PC-3 (cell line): Measurements from ENCODE around the gene POU2F1. TPM values are rescaled to one million over a fixed set of nuclear protein-coding genes. Genes with fewer than 3 reads are reported as not detected.

ENCODE experiments used
- ATAC-seq: fragments of 200-7000 bp; cut with Tn5 transposase; 2 replicates; pipeline ENCODE4 v1.9.1; 2020; ENCODE audit warnings: mild to moderate bottlenecking, moderate library complexity
- BruUV-seq: library from RNA; stranded (reverse); fragments of 400-500 nt; replicated peaks from 2 replicates; lab custom pipeline; 2021; lab: Mats Ljungman, UMichigan
- CTCF ChIA-PET: fragments of 300-600 bp; sonication (Branson Sonifier 250); formaldehyde crosslinking; loops from one replicate; lab custom pipeline; 2022; ENCODE audit warnings: antibody characterized with exemption; lab: Charles Lee
- POLR2A ChIA-PET: fragments of 300-600 bp; sonication (Branson Sonifier 250); formaldehyde crosslinking; loops from one replicate; lab custom pipeline; 2022; ENCODE audit warnings: antibody characterized with exemption; ENCODE audit not compliant: unreplicated experiment; lab: Charles Lee
- DNase-seq: peaks from one replicate; pipeline ENCODE4 v3.0.0-alpha.2; 2015
- H2AFZ ChIP-seq: fragments of 300-600 bp; sonication (generic); 2 replicates; pipeline ENCODE4 v1.6.0; 2016; ENCODE audit warnings: antibody characterized with exemption, low read length
- H3F3A ChIP-seq: fragments of 300-600 bp; sonication (generic); one replicate; pipeline ENCODE4 v1.6.0; 2017; ENCODE audit warnings: antibody characterized with exemption, low read length, control low read depth, mild to moderate bottlenecking; ENCODE audit not compliant: unreplicated experiment
- H3K27ac ChIP-seq: fragments of 300-600 bp; sonication (generic); 2 replicates; pipeline ENCODE4 v1.5.1; 2016; ENCODE audit warnings: mild to moderate bottlenecking, low read length
- H3K27me3 ChIP-seq: fragments of 300-600 bp; sonication (generic); 2 replicates; pipeline ENCODE4 v1.6.1; 2016; ENCODE audit warnings: low read length, mixed read lengths
- H3K36me3 ChIP-seq: fragments of 300-600 bp; sonication (generic); 2 replicates; pipeline ENCODE4 v1.6.1; 2016; ENCODE audit warnings: low read depth, mixed run types, low read length, mixed read lengths
- H3K4me1 ChIP-seq: fragments of 300-600 bp; sonication (generic); 2 replicates; pipeline ENCODE4 v1.5.1; 2016; ENCODE audit warnings: low read length; ENCODE audit not compliant: insufficient read depth
- H3K4me2 ChIP-seq: fragments of 300-600 bp; sonication (generic); 2 replicates; pipeline ENCODE4 v1.6.0; 2016; ENCODE audit warnings: low read length
- H3K4me3 ChIP-seq: fragments of 300-600 bp; sonication (generic); 2 replicates; pipeline ENCODE4 v1.5.1; 2016; ENCODE audit warnings: mild to moderate bottlenecking, low read length, mixed read lengths
- H3K79me2 ChIP-seq: fragments of 300-600 bp; sonication (generic); 2 replicates; pipeline ENCODE4 v1.6.1; 2017; ENCODE audit warnings: low read length, mixed read lengths
- H3K9ac ChIP-seq: fragments of 300-600 bp; sonication (generic); 2 replicates; pipeline ENCODE4 v1.6.0; 2016; ENCODE audit warnings: mild to moderate bottlenecking, low read length
- H3K9me2 ChIP-seq: fragments of 300-600 bp; sonication (generic); replicated peaks from 2 replicates; pipeline ENCODE4 v1.6.1; 2016; ENCODE audit warnings: mixed run types, low read length, mixed read lengths
- H3K9me3 ChIP-seq: fragments of 300-600 bp; sonication (generic); 2 replicates; pipeline ENCODE4 v1.6.1; 2016; ENCODE audit warnings: low read length, mixed read lengths
- H4K20me1 ChIP-seq: fragments of 300-600 bp; sonication (generic); 2 replicates; pipeline ENCODE4 v1.6.1; 2016; ENCODE audit warnings: low read length, mixed read lengths
- EZH2 ChIP-seq: fragments of 300-600 bp; sonication (generic); IDR thresholded peaks from one replicate; pipeline ENCODE4 v1.6.1; 2017; ENCODE audit warnings: antibody characterized with exemption, mild to moderate bottlenecking, low read length; ENCODE audit not compliant: unreplicated experiment
- EZH2phosphoT487 ChIP-seq: fragments of 300-600 bp; sonication (generic); IDR thresholded peaks from 2 replicates; pipeline ENCODE4 v1.6.1; 2018; ENCODE audit warnings: mild to moderate bottlenecking, antibody characterized with exemption, low read length, borderline replicate concordance
- intact Hi-C: fragments of 100-400 bp; cut with micrococcal nuclease; formaldehyde crosslinking; loops from 2 replicates; pipeline ENCODE4 v1.9.0; 2023
- total RNA-seq: library from RNA; depleted of rRNA; stranded (reverse); fragments of >200 nt; gene quantifications from 2 replicates; pipeline ENCODE4 v1.2.3, GENCODE V29; 2014
- TF ChIP-seq, protein P1 (sequence below): fragments of 300-600 bp; sonication (generic); conservative IDR thresholded peaks from 2 replicates; pipeline ENCODE4 v1.5.1; 2017; ENCODE audit warnings: antibody characterized with exemption, low read depth, mild to moderate bottlenecking, low read length

POU2F1 gene
- total RNA-seq, 1 experiment from 2014 or later: 8.7 TPM

DNA sequence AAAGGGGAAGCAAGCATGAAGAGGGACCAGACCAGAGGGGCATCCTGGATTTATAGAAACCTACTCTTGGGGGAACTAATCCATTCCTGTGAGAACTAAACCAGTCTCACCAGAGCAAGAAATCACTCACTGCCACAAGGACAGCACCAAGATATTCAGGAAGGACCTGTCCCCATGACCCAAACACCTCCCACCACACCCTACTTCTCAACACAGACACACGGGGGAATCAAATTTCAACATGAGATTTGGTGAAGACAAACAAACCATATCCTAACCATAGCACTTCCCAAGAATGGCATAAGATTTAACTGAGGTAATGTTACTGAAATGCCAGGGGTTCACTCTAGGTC is 12.1 kb upstream of the POU2F1 start:
- TF ChIP-seq EZH2 (no peak), EZH2phosphoT487 (no peak)
- TF ChIP-seq, protein P1, sequence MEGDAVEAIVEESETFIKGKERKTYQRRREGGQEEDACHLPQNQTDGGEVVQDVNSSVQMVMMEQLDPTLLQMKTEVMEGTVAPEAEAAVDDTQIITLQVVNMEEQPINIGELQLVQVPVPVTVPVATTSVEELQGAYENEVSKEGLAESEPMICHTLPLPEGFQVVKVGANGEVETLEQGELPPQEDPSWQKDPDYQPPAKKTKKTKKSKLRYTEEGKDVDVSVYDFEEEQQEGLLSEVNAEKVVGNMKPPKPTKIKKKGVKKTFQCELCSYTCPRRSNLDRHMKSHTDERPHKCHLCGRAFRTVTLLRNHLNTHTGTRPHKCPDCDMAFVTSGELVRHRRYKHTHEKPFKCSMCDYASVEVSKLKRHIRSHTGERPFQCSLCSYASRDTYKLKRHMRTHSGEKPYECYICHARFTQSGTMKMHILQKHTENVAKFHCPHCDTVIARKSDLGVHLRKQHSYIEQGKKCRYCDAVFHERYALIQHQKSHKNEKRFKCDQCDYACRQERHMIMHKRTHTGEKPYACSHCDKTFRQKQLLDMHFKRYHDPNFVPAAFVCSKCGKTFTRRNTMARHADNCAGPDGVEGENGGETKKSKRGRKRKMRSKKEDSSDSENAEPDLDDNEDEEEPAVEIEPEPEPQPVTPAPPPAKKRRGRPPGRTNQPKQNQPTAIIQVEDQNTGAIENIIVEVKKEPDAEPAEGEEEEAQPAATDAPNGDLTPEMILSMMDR: no peak
- intact Hi-C loops: no loop called here

DNA sequence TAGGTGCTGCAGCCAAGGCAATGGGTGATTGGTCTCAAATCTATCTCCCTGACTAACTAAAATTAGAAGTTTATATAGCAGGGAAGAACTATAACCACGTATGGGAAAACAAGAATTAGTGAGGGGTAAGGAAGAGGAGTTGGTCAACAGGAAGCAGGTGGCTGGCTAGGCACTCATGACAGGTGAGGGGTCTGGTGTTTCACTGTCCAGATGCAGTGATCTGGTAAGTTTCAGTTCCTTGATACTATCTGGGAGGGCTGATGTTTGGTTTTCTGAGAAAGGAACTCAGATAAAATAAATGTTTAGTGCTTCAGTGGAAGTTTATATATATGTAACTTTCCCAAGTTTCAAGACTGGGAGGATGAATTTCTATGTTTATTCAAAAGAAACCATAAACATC is 11.6 kb upstream of the POU2F1 start:
- intact Hi-C loops: no loop called here
- Histone ChIP-seq H3K79me2 (no peaks in the 10 kb centered on the region), H3K27ac (no peak overlapping the region), H3K27me3 (no peaks in the 10 kb centered on the region), H2AFZ (no peak overlapping the region), H3K9ac (no peak overlapping the region), H3K4me2 (no peak overlapping the region), H3K4me1 (peaks cover 18% of the 10 kb centered on the region), H4K20me1 (no peaks in the 10 kb centered on the region), H3K36me3 (peaks cover 3% of the 10 kb centered on the region; the same call in 1 of the 2 replicates), H3K4me3 (no peak overlapping the region), H3K9me3 (peaks cover 12% of the 10 kb centered on the region), H3K9me2 (no peaks in the 10 kb centered on the region), H3F3A (no peaks in the 10 kb centered on the region)
- POLR2A ChIA-PET: no interaction called here
- DNase-seq (no peak), ATAC-seq (no peak)
- no TSS peak for BruUV-seq
- CTCF ChIA-PET: no interaction called here
- TF ChIP-seq, protein P1: no peak
- TF ChIP-seq EZH2phosphoT487 (no peak), EZH2 (no peak)

More for the DNA sequence above, 12.1 kb upstream of the POU2F1 start:
- H3K9me2 ChIP-seq: no peaks in the 10 kb centered on the region
- H3K36me3 ChIP-seq: peaks cover 3% of the 10 kb centered on the region; the same call in 1 of the 2 replicates
- no peak overlapping the region for H3K4me2 ChIP-seq
- no peaks in the 10 kb centered on the region for H4K20me1 ChIP-seq
- no peak overlapping the region for H2AFZ ChIP-seq
- no peaks in the 10 kb centered on the region for H3K27me3 ChIP-seq
- no peak overlapping the region for H3K9ac ChIP-seq
- ChIA-PET CTCF (interaction anchor here (1.2 kb wide), 1 partner anchor 11 kb away, joined by 21 read pairs; no protein-coding TSS in a partner anchor), POLR2A (no interaction called here)
- H3K9me3 ChIP-seq: peaks cover 12% of the 10 kb centered on the region
- H3K79me2 ChIP-seq: no peaks in the 10 kb centered on the region
- H3F3A ChIP-seq: no peaks in the 10 kb centered on the region
- no peak overlapping the region for H3K4me3 ChIP-seq
- ATAC-seq: no peak
- BruUV-seq: no TSS peak
- H3K27ac ChIP-seq: no peak overlapping the region
- peaks cover 18% of the 10 kb centered on the region for H3K4me1 ChIP-seq
- DNase-seq: no peak

DNA sequence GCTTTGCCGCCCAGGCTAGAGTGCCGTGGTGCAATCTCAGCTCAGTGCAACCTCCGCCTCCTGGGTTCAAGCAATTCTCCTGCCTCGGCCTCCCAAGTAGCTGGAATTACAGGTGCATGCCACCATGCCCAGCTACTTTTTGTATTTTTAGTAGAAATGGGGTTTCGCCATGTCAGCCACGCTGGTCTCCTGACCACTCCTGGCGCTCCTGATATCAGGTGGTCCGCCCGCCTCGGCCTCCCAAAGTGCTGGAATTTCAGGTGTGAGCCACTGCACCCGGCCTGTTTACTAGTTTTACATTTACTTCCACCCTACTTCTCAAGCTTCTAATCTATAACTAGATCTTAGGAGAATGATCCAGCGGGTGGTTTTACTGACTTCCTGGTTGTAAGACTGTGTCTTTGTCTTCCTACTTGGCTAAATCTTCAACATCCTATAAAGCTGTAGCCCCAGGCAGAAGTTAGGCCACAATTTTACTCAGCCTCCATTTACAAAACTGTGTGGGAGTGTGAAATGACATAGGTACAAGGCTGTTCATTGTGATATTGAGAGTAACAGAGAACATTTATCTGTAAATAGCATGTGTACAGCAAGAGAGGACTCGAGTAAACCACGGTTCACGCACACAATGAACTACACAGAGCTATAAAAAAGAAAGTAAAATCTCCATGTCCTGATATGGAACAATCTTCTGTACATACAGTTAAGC is 9.6 kb upstream of the POU2F1 start:
- TF ChIP-seq, protein P1: no peak
- no peak for TF ChIP-seq EZH2phosphoT487
- TF ChIP-seq EZH2: no peak
- no peak overlapping the region for H3K4me3 ChIP-seq

More for the DNA sequence above, 9.6 kb upstream of the POU2F1 start:
- peaks cover 12% of the 10 kb centered on the region for H3K9me3 ChIP-seq
- peak overlapping the region; percentile 46 for H3K9ac ChIP-seq
- H3K27me3 ChIP-seq: no peaks in the 10 kb centered on the region
- no peaks in the 10 kb centered on the region for H3F3A ChIP-seq
- H4K20me1 ChIP-seq: no peaks in the 10 kb centered on the region
- H3K4me1 ChIP-seq: peaks cover 14% of the 10 kb centered on the region
- peak overlapping the region; percentile 37 for H3K4me2 ChIP-seq
- CTCF ChIA-PET: interaction anchor here (0.9 kb wide), 1 partner anchor 9 kb away, joined by 3 read pairs; the partner anchor contains the start of gene POU2F1
- POLR2A ChIA-PET: interaction anchor here (0.6 to 1.0 kb wide), 3 partner anchors 9 to 147 kb away, joined by 3 to 9 read pairs (median 6); partner anchors contain the start of gene POU2F1
- H2AFZ ChIP-seq: peak overlapping the region; percentile 41
- intact Hi-C loops: no loop called here
- no TSS peak for BruUV-seq
- DNase-seq (peak; percentile 88), ATAC-seq (peak; percentile 91)
- no peaks in the 10 kb centered on the region for H3K79me2 ChIP-seq
- no peaks in the 10 kb centered on the region for H3K9me2 ChIP-seq
- peaks cover 3% of the 10 kb centered on the region; the same call in 1 of the 2 replicates for H3K36me3 ChIP-seq
- peak overlapping the region; percentile 87 for H3K27ac ChIP-seq
